Measurements from ENCODE around the gene MXRA8.
A peak's percentile ranks its signal among the peaks of the same experiment; 100 is the strongest.

- TF ChIP-seq CTCF (IDR thresholded peaks at IDR 0.05; ENCODE audit: low read length), result peak; percentile 88
- no peak for TF ChIP-seq EZH2 (optimal IDR thresholded peaks at IDR 0.05; ENCODE audit: low read depth, low read length)
Observed at GRCh38 chr1:1371746-1372711, 13.7 kb upstream of the MXRA8 start.
